HG03457 (cell line): ENCODE results near the gene SLC25A30.
"Not testable (repeated sequence)": the region's sequence is repeated elsewhere in the genome, so short reads cannot be mapped to it uniquely, and the experiment has no call there.

Experiments
- ATAC-seq: cut with Tn5 transposase; IDR thresholded peaks from one replicate; pipeline ENCODE4 v1.9.1; 2021; ENCODE audit warnings: moderate number of reproducible peaks; ENCODE audit not compliant: unreplicated experiment

The SLC25A30 gene

GRCh38 chr13:45432737-45433380 is 14.7 kb upstream of the SLC25A30 start:
- ATAC-seq: no peak

- ATAC-seq: not testable (repeated sequence)
Observed at GRCh38 chr13:45426056-45426841, 8.1 kb upstream of the SLC25A30 start.

- no peak for ATAC-seq
Observed at GRCh38 chr13:45422731-45423292, 4.6 kb upstream of the SLC25A30 start.

- no peak for ATAC-seq
Observed at GRCh38 chr13:45419945-45420344, 1.8 kb upstream of the SLC25A30 start.

GRCh38 chr13:45419389-45419788 is 1.2 kb upstream of the SLC25A30 start:
- ATAC-seq: not testable (repeated sequence)

GRCh38 chr13:45416516-45417128 is 1.6 kb downstream of the SLC25A30 start:
- ATAC-seq: no peak

GRCh38 chr13:45415112-45415511 is 3.1 kb downstream of the SLC25A30 start:
- no peak for ATAC-seq

GRCh38 chr13:45413826-45414307 is 4.3 kb downstream of the SLC25A30 start:
- no peak for ATAC-seq

GRCh38 chr13:45412274-45413049 is 5.7 kb downstream of the SLC25A30 start:
- ATAC-seq: no peak

GRCh38 chr13:45411631-45412030 is 6.5 kb downstream of the SLC25A30 start:
- no peak for ATAC-seq

GRCh38 chr13:45411221-45411620 is 7.0 kb downstream of the SLC25A30 start:
- no peak for ATAC-seq

GRCh38 chr13:45410466-45410865 is 7.7 kb downstream of the SLC25A30 start:
- no peak for ATAC-seq

- no peak for ATAC-seq
Observed at GRCh38 chr13:45410001-45410400, 8.2 kb downstream of the SLC25A30 start.

GRCh38 chr13:45406421-45406820 is 11.8 kb downstream of the SLC25A30 start:
- ATAC-seq: no peak

GRCh38 chr13:45403081-45403480 is 15.1 kb downstream of the SLC25A30 start:
- ATAC-seq: no peak

GRCh38 chr13:45402641-45403040 is 15.5 kb downstream of the SLC25A30 start:
- ATAC-seq: no peak

- ATAC-seq: no peak
Observed at GRCh38 chr13:45401314-45401713, 16.9 kb downstream of the SLC25A30 start.

- ATAC-seq: no peak
Observed at GRCh38 chr13:45398877-45399276, 19.3 kb downstream of the SLC25A30 start.

GRCh38 chr13:45396533-45397095 is 21.6 kb downstream of the SLC25A30 start:
- ATAC-seq: no peak

GRCh38 chr13:45393941-45394570 is 24.1 kb downstream of the SLC25A30 start:
- ATAC-seq: no peak
